GM06990 (cell line): ENCODE measurements around the gene RET.
"Not testable (repeated sequence)": the region's sequence is repeated elsewhere in the genome, so short reads cannot be mapped to it uniquely, and the experiment has no call there.

ENCODE experiments used
- DNase-seq: peaks from one replicate; pipeline ENCODE4 v3.0.0-alpha.2; 2011; ENCODE audit not compliant: insufficient read length; ENCODE audit errors: extremely low read depth
- H3K27me3 ChIP-seq: replicated peaks from 2 replicates; pipeline ENCODE4 v1.6.0; 2011; ENCODE audit warnings: low read length; ENCODE audit not compliant: control insufficient read depth, insufficient read depth
- H3K36me3 ChIP-seq: 2 replicates; pipeline ENCODE4 v1.5.1; 2011; ENCODE audit warnings: low read length; ENCODE audit not compliant: control insufficient read depth, insufficient read depth
- H3K4me3 ChIP-seq: replicated peaks from 2 replicates; pipeline ENCODE4 v1.5.1; 2011; ENCODE audit warnings: low read depth, mild to moderate bottlenecking, control low read depth, low read length
- CTCF ChIP-seq: IDR thresholded peaks from 2 replicates; pipeline ENCODE4 v1.5.1; 2011; ENCODE audit warnings: low read length, control low read depth, mild to moderate bottlenecking, inconsistent platforms; ENCODE audit not compliant: insufficient read depth, poor library complexity, severe bottlenecking

RET gene

GRCh38 chr10:43093423-43094076 lies 16.7 kb downstream of the RET start:
- Histone ChIP-seq H3K4me3 (no peak overlapping the region), H3K27me3 (peaks cover 2% of the 10 kb centered on the region), H3K36me3 (no peaks in the 10 kb centered on the region)
- no peak for TF ChIP-seq CTCF
- no peak for DNase-seq

GRCh38 chr10:43094085-43094484 lies 17.2 kb downstream of the RET start:
- no peaks in the 10 kb centered on the region for H3K36me3 ChIP-seq
- no peak for DNase-seq
- no peak for TF ChIP-seq CTCF
- H3K27me3 ChIP-seq: peaks cover 2% of the 10 kb centered on the region
- H3K4me3 ChIP-seq: no peak overlapping the region

- H3K27me3 ChIP-seq, H3K4me3 ChIP-seq, DNase-seq, H3K36me3 ChIP-seq: not testable (repeated sequence)
Measured at GRCh38 chr10:43099339-43099738, 22.5 kb downstream of the RET start.

- Histone ChIP-seq H3K4me3 (no peak overlapping the region), H3K36me3 (no peaks in the 10 kb centered on the region), H3K27me3 (peaks cover 2% of the 10 kb centered on the region)
- no peak for TF ChIP-seq CTCF
- no peak for DNase-seq
Measured at GRCh38 chr10:43099928-43100327, 23.1 kb downstream of the RET start.

DNA sequence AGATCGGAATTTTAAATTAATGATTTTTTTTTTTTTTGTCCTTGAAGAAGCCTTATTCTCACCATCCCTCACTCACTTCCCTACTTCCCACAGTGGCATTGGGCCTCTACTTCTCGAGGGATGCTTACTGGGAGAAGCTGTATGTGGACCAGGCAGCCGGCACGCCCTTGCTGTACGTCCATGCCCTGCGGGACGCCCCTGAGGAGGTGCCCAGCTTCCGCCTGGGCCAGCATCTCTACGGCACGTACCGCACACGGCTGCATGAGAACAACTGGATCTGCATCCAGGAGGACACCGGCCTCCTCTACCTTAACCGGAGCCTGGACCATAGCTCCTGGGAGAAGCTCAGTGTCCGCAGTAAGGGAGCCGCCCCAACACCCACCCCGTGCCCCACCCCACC lies 23.5 kb downstream of the RET start:
- no peak for DNase-seq
- Histone ChIP-seq H3K36me3 (no peaks in the 10 kb centered on the region), H3K4me3 (no peak overlapping the region), H3K27me3 (peaks cover 2% of the 10 kb centered on the region)
- TF ChIP-seq CTCF: no peak

DNA sequence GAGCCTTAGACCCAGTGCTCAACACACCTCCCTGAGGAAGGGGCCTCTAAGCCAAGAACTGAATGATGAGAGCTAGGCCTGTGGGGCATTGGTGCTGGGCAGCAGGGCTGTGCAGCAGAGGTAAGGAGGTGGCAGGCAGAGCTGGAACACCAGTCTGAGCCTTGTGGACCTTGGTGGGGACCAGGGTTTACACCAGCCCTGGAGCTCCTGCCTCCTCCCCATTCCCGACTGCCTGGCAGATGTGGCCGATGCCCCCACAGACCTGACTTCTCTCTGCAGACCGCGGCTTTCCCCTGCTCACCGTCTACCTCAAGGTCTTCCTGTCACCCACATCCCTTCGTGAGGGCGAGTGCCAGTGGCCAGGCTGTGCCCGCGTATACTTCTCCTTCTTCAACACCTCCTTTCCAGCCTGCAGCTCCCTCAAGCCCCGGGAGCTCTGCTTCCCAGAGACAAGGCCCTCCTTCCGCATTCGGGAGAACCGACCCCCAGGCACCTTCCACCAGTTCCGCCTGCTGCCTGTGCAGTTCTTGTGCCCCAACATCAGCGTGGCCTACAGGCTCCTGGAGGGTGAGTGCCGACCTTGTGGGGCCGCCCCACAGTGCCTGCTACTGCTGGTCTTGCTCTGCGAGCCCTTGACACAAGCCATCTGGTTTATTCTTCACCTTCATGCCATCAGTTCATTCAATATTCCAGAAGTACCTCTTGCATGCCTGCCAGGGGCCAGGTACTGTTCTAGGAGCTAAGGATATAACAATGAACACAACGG lies 25.4 kb downstream of the RET start:
- TF ChIP-seq CTCF: no peak

More for the DNA sequence above, 25.4 kb downstream of the RET start:
- H3K27me3 ChIP-seq: no peaks in the 10 kb centered on the region; the same call in 1 of the 2 replicates
- no peak overlapping the region for H3K4me3 ChIP-seq
- H3K36me3 ChIP-seq: no peaks in the 10 kb centered on the region
- DNase-seq: no peak
